Omental fat pad (tissue), 4 donors: ENCODE results near the gene UBE2L3. TPM values are rescaled to one million over a fixed set of nuclear protein-coding genes. Genes with fewer than 3 reads are reported as not detected.
"Not testable (repeated sequence)": the region's sequence is repeated elsewhere in the genome, so short reads cannot be mapped to it uniquely, and the experiment has no call there.

Experiments used
- ATAC-seq: fragments of 150-250 bp; one replicate; pipeline ENCODE4 v1.9.1; 2016; ENCODE audit warnings: mild to moderate bottlenecking, moderate library complexity; ENCODE audit not compliant: low FRiP score
- DNase-seq: peaks from one replicate; pipeline ENCODE4 v3.0.0-alpha.2; 2019; ENCODE audit warnings: low spot score
- CTCF ChIP-seq, 3 donors: fragments of 450-650 bp; IDR thresholded peaks; one replicate each; pipeline ENCODE4 v1.5.1; 2016 to 2017; ENCODE audit warnings: antibody characterized with exemption in 3 of 3, mild to moderate bottlenecking in 3 of 3, moderate library complexity in 2 of 3
- total RNA-seq, 4 donors: library from RNA; depleted of rRNA; stranded (reverse); fragments of >200 nt; gene quantifications; one replicate each; pipeline ENCODE4 v1.1.0, GENCODE V29; 2016

UBE2L3 gene
- total RNA-seq, 4 donors from 2014 or later: 38.9 to 49.7 (median 44.0) TPM

- DNase-seq (no peak), ATAC-seq (no peak)
- TF ChIP-seq CTCF (IDR thresholded peaks at IDR 0.05): no peak
These were observed 73.3 kb downstream of the UBE2L3 start for GRCh38 chr22:21640810-21641209.

- TF ChIP-seq CTCF (IDR thresholded peaks at IDR 0.05): no peak
- peak; percentile 66 for ATAC-seq
- no peak for DNase-seq
These were observed 73.9 kb downstream of the UBE2L3 start for GRCh38 chr22:21641417-21641788.

GRCh38 chr22:21641789-21642583, 74.5 kb downstream of the UBE2L3 start, which contains the start of gene SDF2L1:
Gene SDF2L1, plus strand, starts transcription at chr22:21642302. Its CDS starts 35 bp downstream, at chr22:21642337.
- DNase-seq (peak; percentile 86), ATAC-seq (peak; percentile 98)
- no peak for TF ChIP-seq CTCF (IDR thresholded peaks at IDR 0.05)

- DNase-seq: no peak
- no peak for TF ChIP-seq CTCF (IDR thresholded peaks at IDR 0.05)
- no peak for ATAC-seq
These were observed 75.3 kb downstream of the UBE2L3 start for GRCh38 chr22:21642584-21643448.

GRCh38 chr22:21643533-21644357, 76.2 kb downstream of the UBE2L3 start:
- ATAC-seq (no peak), DNase-seq (no peak)
- no peak for TF ChIP-seq CTCF (IDR thresholded peaks at IDR 0.05)

GRCh38 chr22:21645513-21645912, 78.0 kb downstream of the UBE2L3 start:
- DNase-seq, ATAC-seq: not testable (repeated sequence)
